ENCODE measurements around the gene SLC38A6. TPM values are rescaled to one million over a fixed set of nuclear protein-coding genes. Genes with fewer than 3 reads are reported as not detected.

Gene SLC38A6
- total and polyA plus RNA-seq, 10 of the 15 experiments (the other 5 are each of a cell fraction or from before 2014, with no cell fraction given) = 2.0 to 7.0 (median 3.7) TPM

DNA sequence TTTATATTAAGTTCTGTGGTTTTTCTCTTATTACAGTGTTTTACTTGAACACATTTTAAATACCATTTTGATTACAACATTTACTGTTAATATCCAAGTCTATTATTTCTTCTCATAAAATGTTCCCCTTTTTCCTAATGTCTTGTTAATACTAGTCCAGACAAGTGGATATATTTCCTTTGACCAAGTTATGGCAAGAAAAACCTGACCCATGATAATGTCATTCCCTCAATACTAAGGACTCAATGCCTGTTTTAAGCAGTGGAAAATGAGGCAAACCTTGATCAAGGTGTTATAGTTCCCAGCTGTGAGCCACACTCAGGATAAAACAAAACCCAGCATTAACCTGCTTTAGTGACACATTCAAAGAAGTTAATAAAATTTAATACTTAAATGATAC lies 12.4 kb upstream of the SLC38A6 start:
- no peaks in the 10 kb centered on the region for H4K20me1 ChIP-seq (ENCODE audit: control insufficient read depth, insufficient read depth)
- TF ChIP-seq ZNF24 (IDR thresholded peaks at IDR 0.05) = no peak
- TF ChIP-seq EZH2 (IDR thresholded peaks at IDR 0.05; ENCODE audit: borderline replicate concordance, control insufficient read depth, low read depth, low read length) = no peak
- TF ChIP-seq RUNX3 (IDR thresholded peaks at IDR 0.05; ENCODE audit: low read length) = no peak
- TF ChIP-seq PML (IDR thresholded peaks at IDR 0.05; ENCODE audit: low read length) = no peak
- no peak for TF ChIP-seq EGR1 (IDR thresholded peaks at IDR 0.05; ENCODE audit: borderline replicate concordance in 1 of 2, low read depth in 2 of 2, low read length in 2 of 2)
- TF ChIP-seq IRF4 (IDR thresholded peaks at IDR 0.05; ENCODE audit: low read depth, low read length) = no peak
- TF ChIP-seq JUNB (IDR thresholded peaks at IDR 0.05) = no peak
- TF ChIP-seq RBBP5 (conservative IDR thresholded peaks at IDR 0.05) = no peak
- TF ChIP-seq, protein P1, sequence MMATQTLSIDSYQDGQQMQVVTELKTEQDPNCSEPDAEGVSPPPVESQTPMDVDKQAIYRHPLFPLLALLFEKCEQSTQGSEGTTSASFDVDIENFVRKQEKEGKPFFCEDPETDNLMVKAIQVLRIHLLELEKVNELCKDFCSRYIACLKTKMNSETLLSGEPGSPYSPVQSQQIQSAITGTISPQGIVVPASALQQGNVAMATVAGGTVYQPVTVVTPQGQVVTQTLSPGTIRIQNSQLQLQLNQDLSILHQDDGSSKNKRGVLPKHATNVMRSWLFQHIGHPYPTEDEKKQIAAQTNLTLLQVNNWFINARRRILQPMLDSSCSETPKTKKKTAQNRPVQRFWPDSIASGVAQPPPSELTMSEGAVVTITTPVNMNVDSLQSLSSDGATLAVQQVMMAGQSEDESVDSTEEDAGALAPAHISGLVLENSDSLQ (IDR thresholded peaks at IDR 0.05) = no peak
- TF ChIP-seq, protein P2, sequence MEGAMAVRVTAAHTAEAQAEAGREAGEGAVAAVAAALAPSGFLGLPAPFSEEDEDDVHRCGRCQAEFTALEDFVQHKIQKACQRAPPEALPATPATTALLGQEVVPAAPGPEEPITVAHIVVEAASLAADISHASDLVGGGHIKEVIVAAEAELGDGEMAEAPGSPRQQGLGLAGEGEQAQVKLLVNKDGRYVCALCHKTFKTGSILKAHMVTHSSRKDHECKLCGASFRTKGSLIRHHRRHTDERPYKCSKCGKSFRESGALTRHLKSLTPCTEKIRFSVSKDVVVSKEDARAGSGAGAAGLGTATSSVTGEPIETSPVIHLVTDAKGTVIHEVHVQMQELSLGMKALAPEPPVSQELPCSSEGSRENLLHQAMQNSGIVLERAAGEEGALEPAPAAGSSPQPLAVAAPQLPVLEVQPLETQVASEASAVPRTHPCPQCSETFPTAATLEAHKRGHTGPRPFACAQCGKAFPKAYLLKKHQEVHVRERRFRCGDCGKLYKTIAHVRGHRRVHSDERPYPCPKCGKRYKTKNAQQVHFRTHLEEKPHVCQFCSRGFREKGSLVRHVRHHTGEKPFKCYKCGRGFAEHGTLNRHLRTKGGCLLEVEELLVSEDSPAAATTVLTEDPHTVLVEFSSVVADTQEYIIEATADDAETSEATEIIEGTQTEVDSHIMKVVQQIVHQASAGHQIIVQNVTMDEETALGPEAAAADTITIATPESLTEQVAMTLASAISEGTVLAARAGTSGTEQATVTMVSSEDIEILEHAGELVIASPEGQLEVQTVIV (IDR thresholded peaks at IDR 0.05; ENCODE audit: borderline replicate concordance, partially characterized antibody) = no peak
- TF ChIP-seq, protein P3, sequence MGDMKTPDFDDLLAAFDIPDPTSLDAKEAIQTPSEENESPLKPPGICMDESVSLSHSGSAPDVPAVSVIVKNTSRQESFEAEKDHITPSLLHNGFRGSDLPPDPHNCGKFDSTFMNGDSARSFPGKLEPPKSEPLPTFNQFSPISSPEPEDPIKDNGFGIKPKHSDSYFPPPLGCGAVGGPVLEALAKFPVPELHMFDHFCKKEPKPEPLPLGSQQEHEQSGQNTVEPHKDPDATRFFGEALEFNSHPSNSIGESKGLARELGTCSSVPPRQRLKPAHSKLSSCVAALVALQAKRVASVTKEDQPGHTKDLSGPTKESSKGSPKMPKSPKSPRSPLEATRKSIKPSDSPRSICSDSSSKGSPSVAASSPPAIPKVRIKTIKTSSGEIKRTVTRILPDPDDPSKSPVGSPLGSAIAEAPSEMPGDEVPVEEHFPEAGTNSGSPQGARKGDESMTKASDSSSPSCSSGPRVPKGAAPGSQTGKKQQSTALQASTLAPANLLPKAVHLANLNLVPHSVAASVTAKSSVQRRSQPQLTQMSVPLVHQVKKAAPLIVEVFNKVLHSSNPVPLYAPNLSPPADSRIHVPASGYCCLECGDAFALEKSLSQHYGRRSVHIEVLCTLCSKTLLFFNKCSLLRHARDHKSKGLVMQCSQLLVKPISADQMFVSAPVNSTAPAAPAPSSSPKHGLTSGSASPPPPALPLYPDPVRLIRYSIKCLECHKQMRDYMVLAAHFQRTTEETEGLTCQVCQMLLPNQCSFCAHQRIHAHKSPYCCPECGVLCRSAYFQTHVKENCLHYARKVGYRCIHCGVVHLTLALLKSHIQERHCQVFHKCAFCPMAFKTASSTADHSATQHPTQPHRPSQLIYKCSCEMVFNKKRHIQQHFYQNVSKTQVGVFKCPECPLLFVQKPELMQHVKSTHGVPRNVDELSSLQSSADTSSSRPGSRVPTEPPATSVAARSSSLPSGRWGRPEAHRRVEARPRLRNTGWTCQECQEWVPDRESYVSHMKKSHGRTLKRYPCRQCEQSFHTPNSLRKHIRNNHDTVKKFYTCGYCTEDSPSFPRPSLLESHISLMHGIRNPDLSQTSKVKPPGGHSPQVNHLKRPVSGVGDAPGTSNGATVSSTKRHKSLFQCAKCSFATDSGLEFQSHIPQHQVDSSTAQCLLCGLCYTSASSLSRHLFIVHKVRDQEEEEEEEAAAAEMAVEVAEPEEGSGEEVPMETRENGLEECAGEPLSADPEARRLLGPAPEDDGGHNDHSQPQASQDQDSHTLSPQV (IDR thresholded peaks at IDR 0.05) = no peak
- TF ChIP-seq ETV6 (conservative IDR thresholded peaks at IDR 0.05 in 1 of 2, IDR thresholded peaks at IDR 0.05 in 1 of 2; ENCODE audit: borderline replicate concordance in 1 of 2, low read depth in 1 of 2) = no peak
- TF ChIP-seq MTA3 (IDR thresholded peaks at IDR 0.05; ENCODE audit: borderline replicate concordance, low read length) = no peak
- no peak for TF ChIP-seq MEF2A (IDR thresholded peaks at IDR 0.05; ENCODE audit: insufficient read depth, low read depth, low read length)
- TF ChIP-seq SP1 (IDR thresholded peaks at IDR 0.05; ENCODE audit: low read depth, low read length) = no peak
- TF ChIP-seq BCL11A (IDR thresholded peaks at IDR 0.05; ENCODE audit: low read depth, low read length) = no peak
- intact Hi-C loops (cut with micrococcal nuclease; ENCODE audit: unreplicated experiment) = no loop called here
- H3K36me3 ChIP-seq (ENCODE audit: control insufficient read depth in 2 of 2, insufficient read depth in 2 of 2, low read length in 1 of 2) = no peaks in the 10 kb centered on the region; a peak in 1 of 4 replicates
- H3K9me3 ChIP-seq (replicated peaks; ENCODE audit: control insufficient read depth, insufficient read depth, low read length) = no peaks in the 10 kb centered on the region
- H3K79me2 ChIP-seq (ENCODE audit: control insufficient read depth, insufficient read depth, low read length) = no peaks in the 10 kb centered on the region
- no peak overlapping the region for H3K27ac ChIP-seq (ENCODE audit: control insufficient read depth, insufficient read depth)
- no peak overlapping the region for H2AFZ ChIP-seq (ENCODE audit: control insufficient read depth, low read depth, low read length)
- H3K4me1 ChIP-seq (ENCODE audit: control insufficient read depth, insufficient read depth, low read length) = no peaks in the 10 kb centered on the region
- ATAC-seq = no peak
- FAIRE-seq = no peak
- H3K27me3 ChIP-seq (replicated peaks in 1 of 2; ENCODE audit: control insufficient read depth in 2 of 2, insufficient read depth in 2 of 2, low read length in 1 of 2) = no peaks in the 10 kb centered on the region
- H3K9ac ChIP-seq (ENCODE audit: control insufficient read depth, insufficient read depth, low read length) = no peak overlapping the region
- no TSS peak for BruUV-seq (replicated peaks)
- RAD21 ChIA-PET (ENCODE audit: unreplicated experiment) = no interaction called here
- no peak overlapping the region for H3K4me3 ChIP-seq
- DNase-seq (ENCODE audit: low read depth, low spot score) = no peak
- SMC1A ChIA-PET (ENCODE audit: uncharacterized antibody, unreplicated experiment) = interaction anchor here (0.7 to 2.7 kb wide), 3 partner anchors 9 to 567 kb away, joined by 3 to 14 read pairs (median 4); no protein-coding TSS in a partner anchor
- CTCF ChIA-PET = interaction anchor here (1.0 kb wide), 1 partner anchor 1006 kb away, joined by 3 read pairs; no protein-coding TSS in a partner anchor
- H3K4me2 ChIP-seq (ENCODE audit: control insufficient read depth, insufficient read depth) = no peak overlapping the region
- in situ Hi-C loops (cut with MboI) = no loop called here
- POLR2A ChIA-PET = no interaction called here
